Caco-2 (cell line): ENCODE measurements around the gene AKR7A2. TPM values are rescaled to one million over a fixed set of nuclear protein-coding genes. Genes with fewer than 3 reads are reported as not detected.

Experiments used
- BruUV-seq: library from RNA; stranded (reverse); fragments of 400-500 nt; replicated peaks from 2 replicates; lab custom pipeline; 2021; lab: Mats Ljungman, UMichigan
- CTCF ChIA-PET: fragments of 300-600 bp; sonication (Branson Sonifier 250); formaldehyde crosslinking; loops from one replicate; lab custom pipeline; 2022; ENCODE audit warnings: antibody characterized with exemption; lab: Charles Lee
- POLR2A ChIA-PET: fragments of 300-600 bp; sonication (Branson Sonifier 250); formaldehyde crosslinking; loops from one replicate; lab custom pipeline; 2022; ENCODE audit warnings: antibody characterized with exemption; lab: Charles Lee
- DNase-seq, 2 experiments: peaks; one replicate each; pipeline versions ENCODE4 v3.0.0 to v3.0.0-alpha.2; 2020 to 2022
- H3K27me3 ChIP-seq: replicated peaks from 2 replicates; pipeline ENCODE4 v1.6.0; 2011; ENCODE audit warnings: low read length; ENCODE audit not compliant: control insufficient read depth, insufficient read depth
- H3K36me3 ChIP-seq: 2 replicates; pipeline ENCODE4 v1.5.1; 2011; ENCODE audit warnings: low read length; ENCODE audit not compliant: control insufficient read depth, insufficient read depth
- H3K4me1 ChIP-seq: fragments of 250-450 bp; sonication (Bioruptor Pico); 2 replicates; pipeline ENCODE4 v1.5.1; 2020; ENCODE audit warnings: mild to moderate bottlenecking
- H3K4me3 ChIP-seq: 2 replicates; pipeline ENCODE4 v1.5.1; 2011; ENCODE audit warnings: low read depth, mild to moderate bottlenecking, control low read depth, low read length
- H3K9me3 ChIP-seq: fragments of 250-450 bp; sonication (Bioruptor Pico); 2 replicates; pipeline ENCODE4 v1.5.1; 2020; ENCODE audit warnings: mild to moderate bottlenecking, moderate library complexity
- H3K27ac Mint-ChIP-seq: one replicate; pipeline ENCODE4 v1.8.0; 2022; ENCODE audit warnings: mixed read lengths; ENCODE audit not compliant: unreplicated experiment
- H3K27me3 Mint-ChIP-seq: one replicate; pipeline ENCODE4 v1.8.0; 2022; ENCODE audit warnings: mixed read lengths; ENCODE audit not compliant: insufficient read depth, unreplicated experiment
- H3K36me3 Mint-ChIP-seq: one replicate; pipeline ENCODE4 v1.8.0; 2022; ENCODE audit warnings: mild to moderate bottlenecking, mixed read lengths; ENCODE audit not compliant: insufficient read depth, unreplicated experiment
- H3K4me1 Mint-ChIP-seq: one replicate; pipeline ENCODE4 v1.8.0; 2022; ENCODE audit warnings: low read depth, mixed read lengths; ENCODE audit not compliant: unreplicated experiment
- H3K4me3 Mint-ChIP-seq: one replicate; pipeline ENCODE4 v1.8.0; 2022; ENCODE audit warnings: mild to moderate bottlenecking, moderate library complexity, mixed read lengths; ENCODE audit not compliant: unreplicated experiment
- H3K9me3 Mint-ChIP-seq: one replicate; pipeline ENCODE4 v1.8.0; 2022; ENCODE audit warnings: mixed read lengths; ENCODE audit not compliant: unreplicated experiment
- CTCF ChIP-seq, 2 experiments: fragments of 200-600 bp in 1 of 2; IDR thresholded peaks; 1 replicate in 1 of 2; 2 replicates in 1 of 2; pipeline versions ENCODE4 v1.5.1 to v1.8.0; 2011 to 2022; ENCODE audit warnings: antibody characterized with exemption in 1 of 2, control low read depth in 1 of 2, inconsistent platforms in 1 of 2, low read depth in 1 of 2, low read length in 1 of 2, mild to moderate bottlenecking in 1 of 2, moderate library complexity in 1 of 2; ENCODE audit not compliant: insufficient read depth in 1 of 2, severe bottlenecking in 1 of 2, unreplicated experiment in 1 of 2
- intact Hi-C: fragments of 100-400 bp; cut with micrococcal nuclease; formaldehyde crosslinking; loops from one replicate; pipeline ENCODE4 v1.10.0; 2022; ENCODE audit not compliant: unreplicated experiment
- total RNA-seq: library from RNA; stranded (reverse); gene quantifications from 2 replicates; pipeline ENCODE4 v1.2.3, GENCODE V29; 2022

Gene AKR7A2
- total RNA-seq, 1 experiment from 2014 or later, result 55.4 TPM

GRCh38 chr1:19333587-19334354 lies 21.8 kb upstream of the AKR7A2 start:
- intact Hi-C loops, result no loop called here
- DNase-seq, result no peak
- Histone ChIP-seq H3K9me3 (no peaks in the 10 kb centered on the region), H3K27me3 (no peaks in the 10 kb centered on the region), H3K4me3 (no peak overlapping the region), H3K4me1 (peaks cover 3% of the 10 kb centered on the region; the same call in 1 of the 2 replicates), H3K36me3 (no peaks in the 10 kb centered on the region; the same call in 1 of the 2 replicates)
- no TSS peak for BruUV-seq
- ChIA-PET POLR2A (no interaction called here), CTCF (no interaction called here)
- H3K4me1 Mint-ChIP-seq, result peaks cover 6% of the 10 kb centered on the region
- H3K9me3 Mint-ChIP-seq, result no peaks in the 10 kb centered on the region
- no peak overlapping the region for H3K27ac Mint-ChIP-seq
- no peaks in the 10 kb centered on the region for H3K27me3 Mint-ChIP-seq
- no peak for TF ChIP-seq CTCF (IDR thresholded peaks at IDR 0.05; ENCODE audit: insufficient read depth in 1 of 2, low read depth in 1 of 2, low read length in 1 of 2, severe bottlenecking in 1 of 2, unreplicated experiment in 1 of 2)
- peaks cover 48% of the 10 kb centered on the region for H3K36me3 Mint-ChIP-seq
- H3K4me3 Mint-ChIP-seq, result no peak overlapping the region

- no peak for TF ChIP-seq CTCF (IDR thresholded peaks at IDR 0.05; ENCODE audit: insufficient read depth in 1 of 2, low read depth in 1 of 2, low read length in 1 of 2, severe bottlenecking in 1 of 2, unreplicated experiment in 1 of 2)
- no peaks in the 10 kb centered on the region for H3K9me3 Mint-ChIP-seq
- H3K4me1 Mint-ChIP-seq, result no peaks in the 10 kb centered on the region
- no peaks in the 10 kb centered on the region for H3K27me3 Mint-ChIP-seq
- ChIA-PET POLR2A (no interaction called here), CTCF (no interaction called here)
- H3K9me3 ChIP-seq, result no peaks in the 10 kb centered on the region
- intact Hi-C loops, result no loop called here
- no peaks in the 10 kb centered on the region; the same call in 1 of the 2 replicates for H3K36me3 ChIP-seq
- DNase-seq, result no peak
- H3K27ac Mint-ChIP-seq, result no peak overlapping the region
- no peak overlapping the region for H3K4me3 ChIP-seq
- no peaks in the 10 kb centered on the region for H3K27me3 ChIP-seq
- BruUV-seq, result no TSS peak
- H3K36me3 Mint-ChIP-seq, result peaks cover 43% of the 10 kb centered on the region
- no peak overlapping the region for H3K4me3 Mint-ChIP-seq
- H3K4me1 ChIP-seq, result no peaks in the 10 kb centered on the region; the same call in 1 of the 2 replicates
Observed at GRCh38 chr1:19332832-19333231, 20.9 kb upstream of the AKR7A2 start.

GRCh38 chr1:19331262-19331878 lies 19.4 kb upstream of the AKR7A2 start:
- BruUV-seq, result no TSS peak
- intact Hi-C loops, result no loop called here
- CTCF ChIA-PET, result no interaction called here

More at GRCh38 chr1:19331262-19331878, 19.4 kb upstream of the AKR7A2 start:
- Mint-ChIP-seq H3K4me3 (no peak overlapping the region), H3K9me3 (no peaks in the 10 kb centered on the region), H3K27ac (no peak overlapping the region), H3K4me1 (no peaks in the 10 kb centered on the region), H3K36me3 (peaks cover 41% of the 10 kb centered on the region), H3K27me3 (no peaks in the 10 kb centered on the region)
- no peaks in the 10 kb centered on the region for H3K4me1 ChIP-seq
- H3K36me3 ChIP-seq, result no peaks in the 10 kb centered on the region; the same call in 1 of the 2 replicates
- no peak for TF ChIP-seq CTCF (IDR thresholded peaks at IDR 0.05; ENCODE audit: insufficient read depth in 1 of 2, low read depth in 1 of 2, low read length in 1 of 2, severe bottlenecking in 1 of 2, unreplicated experiment in 1 of 2)
- no peak overlapping the region for H3K4me3 ChIP-seq
- DNase-seq, result no peak
- no peaks in the 10 kb centered on the region for H3K27me3 ChIP-seq
- H3K9me3 ChIP-seq, result no peaks in the 10 kb centered on the region
- POLR2A ChIA-PET, result interaction anchor here (0.8 kb wide), 1 partner anchor 11 kb away, joined by 3 read pairs; no protein-coding TSS in a partner anchor
